ENCODE results near the gene MPC1. TPM values are rescaled to one million over a fixed set of nuclear protein-coding genes. Genes with fewer than 3 reads are reported as not detected.
"Not testable (repeated sequence)": the region's sequence is repeated elsewhere in the genome, so short reads cannot be mapped to it uniquely, and the experiment has no call there.

Gene MPC1
- total RNA-seq, 3 donors from 2014 or later (not counting 1 experiment from before 2014, with no cell fraction given), result 26.3 to 31.1 (median 30.4) TPM

- H3K27ac Mint-ChIP-seq; H3K4me3 ChIP-seq (ENCODE audit: low read length); H3K4me3 Mint-ChIP-seq; H3K36me3 ChIP-seq (ENCODE audit: control insufficient read depth, insufficient read depth, low read length); H3K27me3 ChIP-seq (ENCODE audit: control insufficient read depth, insufficient read depth, low read length); H3K9me3 ChIP-seq (ENCODE audit: control insufficient read depth, insufficient read depth, low read length); ATAC-seq; H3K27ac ChIP-seq (ENCODE audit: low read length); DNase-seq; H3K9me3 Mint-ChIP-seq; H3K36me3 Mint-ChIP-seq: not testable (repeated sequence)
- intact Hi-C loops (cut with micrococcal nuclease), result loop anchor here (5.0 kb wide), 1 partner anchor 88 kb away; no protein-coding TSS in a partner anchor
- H3K4me1 ChIP-seq (ENCODE audit: control insufficient read depth, insufficient read depth, low read length), result peaks cover 20% of the 10 kb centered on the region
- 94% methylated on average over 2 of the region's 2 CpGs for WGBS (ENCODE audit: insufficient coverage)
- H3K27me3 Mint-ChIP-seq (ENCODE audit: low read depth in 2 of 2), result peaks cover 3 to 15% of the 10 kb centered on the region in 2 donors
- peaks cover 15 to 17% of the 10 kb centered on the region in 2 donors for H3K4me1 Mint-ChIP-seq
These were observed 37.8 kb downstream of the MPC1 start for GRCh38 chr6:166344921-166345320.

- peaks cover 27% of the 10 kb centered on the region for H3K4me1 ChIP-seq (ENCODE audit: control insufficient read depth, insufficient read depth, low read length)
- Mint-ChIP-seq H3K4me3 (peak overlapping the region; percentile 33), H3K27me3 (ENCODE audit: low read depth in 2 of 2) (peaks cover 3 to 15% of the 10 kb centered on the region in 2 donors), H3K36me3 (no peaks in the 10 kb centered on the region), H3K27ac (peak overlapping the region in 1 of 2 donors; percentile 97), H3K9me3 (no peaks in the 10 kb centered on the region), H3K4me1 (peaks cover 15 to 17% of the 10 kb centered on the region in 2 donors)
- H3K4me3 ChIP-seq (ENCODE audit: low read length), result no peak overlapping the region
- ATAC-seq (no peak), DNase-seq (no peak)
- H3K36me3 ChIP-seq (ENCODE audit: control insufficient read depth, insufficient read depth, low read length), result peaks cover 2% of the 10 kb centered on the region
- 98% methylated on average over 8 of the region's 8 CpGs for WGBS (ENCODE audit: insufficient coverage)
- TF ChIP-seq CTCF (IDR thresholded peaks at IDR 0.05), result no peak
- intact Hi-C loops (cut with micrococcal nuclease), result loop anchor here (5.0 kb wide), 1 partner anchor 87 kb away; no protein-coding TSS in a partner anchor
- no peak overlapping the region for H3K27ac ChIP-seq (ENCODE audit: low read length)
- no peaks in the 10 kb centered on the region for H3K9me3 ChIP-seq (ENCODE audit: control insufficient read depth, insufficient read depth, low read length)
- H3K27me3 ChIP-seq (ENCODE audit: control insufficient read depth, insufficient read depth, low read length), result no peaks in the 10 kb centered on the region
These were observed 38.5 kb downstream of the MPC1 start for GRCh38 chr6:166344240-166344639.

DNA sequence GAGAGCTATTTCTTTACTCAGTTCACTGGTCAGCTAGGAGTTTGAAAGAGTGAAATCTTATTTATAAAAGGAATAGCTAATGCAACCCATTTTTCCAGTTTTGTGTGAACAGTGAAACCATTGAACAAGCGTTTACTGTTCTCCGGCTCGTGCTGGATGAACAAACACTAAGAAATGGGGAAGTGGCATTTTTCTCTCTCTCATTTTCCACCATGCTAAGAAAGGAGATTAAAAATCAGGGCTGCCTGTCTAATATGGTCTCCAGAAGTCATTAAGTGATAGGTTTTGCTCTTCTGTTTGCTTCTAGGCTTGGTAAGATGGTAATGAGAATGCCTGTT is 39.6 kb downstream of the MPC1 start:
- intact Hi-C loops (cut with micrococcal nuclease), result loop anchor here (5.0 kb wide), 1 partner anchor 86 kb away; no protein-coding TSS in a partner anchor
- ATAC-seq (no peak), DNase-seq (no peak)
- Histone ChIP-seq H3K27ac (ENCODE audit: low read length) (peak overlapping the region; percentile 99), H3K27me3 (ENCODE audit: control insufficient read depth, insufficient read depth, low read length) (no peaks in the 10 kb centered on the region), H3K4me3 (ENCODE audit: low read length) (peak overlapping the region; percentile 96), H3K36me3 (ENCODE audit: control insufficient read depth, insufficient read depth, low read length) (peaks cover 3% of the 10 kb centered on the region), H3K9me3 (ENCODE audit: control insufficient read depth, insufficient read depth, low read length) (no peaks in the 10 kb centered on the region), H3K4me1 (ENCODE audit: control insufficient read depth, insufficient read depth, low read length) (peaks cover 37% of the 10 kb centered on the region)
- Mint-ChIP-seq H3K27me3 (ENCODE audit: low read depth in 2 of 2) (peaks cover 3 to 13% of the 10 kb centered on the region in 2 donors), H3K27ac (peak overlapping the region; percentile 93 to 97), H3K36me3 (no peaks in the 10 kb centered on the region), H3K4me3 (peak overlapping the region; percentile 97), H3K4me1 (peaks cover 15 to 17% of the 10 kb centered on the region in 2 donors), H3K9me3 (no peaks in the 10 kb centered on the region)
- no peak for TF ChIP-seq CTCF (IDR thresholded peaks at IDR 0.05)
- 0% methylated on average over 3 of the region's 3 CpGs for WGBS (ENCODE audit: insufficient coverage)

DNA sequence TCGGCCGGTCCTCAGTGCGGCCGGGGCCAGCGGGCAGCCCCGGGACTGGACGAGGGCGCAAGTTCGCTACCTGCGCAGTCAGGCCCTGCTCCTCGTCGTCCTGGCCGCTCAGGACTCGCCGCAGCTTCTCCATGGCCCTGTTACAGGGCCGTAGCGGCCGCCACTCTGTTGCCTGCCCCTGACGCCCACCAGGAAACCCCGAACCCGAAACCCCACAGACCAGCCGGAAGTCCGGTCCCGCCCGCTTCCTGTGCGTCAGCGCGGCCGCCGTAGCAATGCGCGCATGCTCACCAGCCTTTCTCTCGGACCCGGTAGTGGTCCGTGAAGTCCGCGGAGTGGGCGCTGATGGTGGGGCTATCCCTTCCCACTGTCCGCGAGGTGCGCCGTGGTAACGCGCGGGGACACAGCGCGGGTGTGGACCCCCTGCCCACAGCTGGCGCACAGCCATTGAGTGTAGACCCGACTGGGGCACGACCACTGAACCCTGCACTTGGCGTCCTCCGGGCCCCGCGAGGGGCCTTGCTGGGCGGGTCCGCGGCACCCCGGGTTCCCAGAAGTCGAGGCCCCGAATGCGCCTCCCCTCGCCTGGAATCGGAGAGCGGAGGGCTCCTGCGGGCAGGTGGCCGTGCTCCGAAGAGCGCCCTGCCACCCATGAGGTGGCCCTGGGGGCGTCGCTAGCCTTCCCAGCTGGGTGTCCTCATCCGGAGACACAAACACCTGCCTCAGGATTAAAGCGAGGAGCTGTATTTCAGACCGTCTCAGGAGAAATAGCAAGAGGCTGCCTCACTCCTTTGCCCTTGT is 40.2 kb downstream of the MPC1 start, which contains the start of gene SFT2D1:
SFT2D1 (minus strand) TSS at position 197 of the 801 bp plus-strand sequence; CDS start at position 133, 64 bp downstream.
- under 1% methylated on average over 73 of the region's 73 CpGs for WGBS (ENCODE audit: insufficient coverage)
- H3K4me1 ChIP-seq (ENCODE audit: control insufficient read depth, insufficient read depth, low read length), result peaks cover 40% of the 10 kb centered on the region
- intact Hi-C loops (cut with micrococcal nuclease), result loop anchor here (5.0 kb wide), 1 partner anchor 85 kb away; no protein-coding TSS in a partner anchor

More for the DNA sequence above, 40.2 kb downstream of the MPC1 start, which contains the start of gene SFT2D1:
- H3K9me3 ChIP-seq (ENCODE audit: control insufficient read depth, insufficient read depth, low read length), result no peaks in the 10 kb centered on the region
- H3K4me3 ChIP-seq (ENCODE audit: low read length), result peak within 1 kb of the TSS; percentile 96
- Mint-ChIP-seq H3K9me3 (no peaks in the 10 kb centered on the region), H3K27ac (peak within 1 kb of the TSS; percentile 93 to 97), H3K36me3 (peaks cover 1% of the 10 kb centered on the region), H3K4me3 (peak within 1 kb of the TSS; percentile 97), H3K4me1 (peaks cover 18 to 19% of the 10 kb centered on the region in 2 donors), H3K27me3 (ENCODE audit: low read depth in 2 of 2) (peaks cover 3 to 7% of the 10 kb centered on the region in 2 donors)
- no peak for TF ChIP-seq CTCF (IDR thresholded peaks at IDR 0.05)
- peaks cover 7% of the 10 kb centered on the region for H3K36me3 ChIP-seq (ENCODE audit: control insufficient read depth, insufficient read depth, low read length)
- H3K27ac ChIP-seq (ENCODE audit: low read length), result peak within 1 kb of the TSS; percentile 99
- no peaks in the 10 kb centered on the region for H3K27me3 ChIP-seq (ENCODE audit: control insufficient read depth, insufficient read depth, low read length)
- ATAC-seq (peak; percentile 76 to 89 (median 86)), DNase-seq (peak; percentile 79 to 90)

Measured in natural killer cell (primary cell).